HG03439 (cell line): ENCODE data around the gene B3GNT7.
"Not testable (repeated sequence)": the region's sequence is repeated elsewhere in the genome, so short reads cannot be mapped to it uniquely, and the experiment has no call there.

Source experiments
- ATAC-seq: cut with Tn5 transposase; IDR thresholded peaks from one replicate; pipeline ENCODE4 v1.9.1; 2021; ENCODE audit warnings: mild to moderate bottlenecking, moderate library complexity; ENCODE audit not compliant: unreplicated experiment

B3GNT7 gene

DNA sequence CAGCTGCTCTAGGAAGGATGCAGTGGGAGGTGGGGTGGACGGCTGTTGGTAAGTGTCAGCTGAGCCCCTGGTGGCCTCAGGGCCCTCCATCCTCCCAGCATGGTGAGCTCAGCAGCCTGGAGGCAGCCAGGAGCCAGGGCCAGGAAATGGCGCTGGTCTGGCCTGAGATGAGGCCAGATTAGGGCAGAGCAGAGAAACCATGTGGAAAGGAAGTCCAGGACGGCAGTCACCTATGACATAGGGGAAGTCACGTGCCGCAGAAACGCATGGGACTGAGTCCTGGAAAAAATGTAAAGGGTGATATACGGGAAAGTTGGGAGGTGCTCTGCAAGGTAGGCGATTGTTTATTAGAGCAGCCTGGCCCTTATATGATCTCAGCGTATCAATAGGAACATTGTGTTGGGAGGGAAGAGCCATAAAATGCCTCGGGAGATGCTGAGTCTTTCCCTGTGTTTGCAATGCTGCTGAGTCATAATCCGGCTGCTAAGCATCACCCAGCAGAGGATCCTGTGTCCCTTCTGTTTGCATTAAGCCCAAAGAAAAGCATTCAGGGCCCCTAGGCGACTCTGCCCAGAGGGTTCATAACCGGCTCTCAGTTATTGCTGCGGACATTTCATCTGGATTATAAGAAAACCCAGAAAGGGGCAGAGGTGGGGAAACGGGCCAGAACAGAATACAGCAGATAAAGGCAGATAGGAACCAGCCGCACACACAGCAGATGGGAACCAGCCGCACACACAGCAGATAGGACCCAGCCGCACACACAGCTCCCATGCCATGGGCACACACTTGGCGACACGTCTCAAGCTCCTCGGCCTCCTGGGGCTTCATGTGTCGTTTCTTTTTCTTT is 30.3 kb upstream of the B3GNT7 start:
- ATAC-seq = no peak

DNA sequence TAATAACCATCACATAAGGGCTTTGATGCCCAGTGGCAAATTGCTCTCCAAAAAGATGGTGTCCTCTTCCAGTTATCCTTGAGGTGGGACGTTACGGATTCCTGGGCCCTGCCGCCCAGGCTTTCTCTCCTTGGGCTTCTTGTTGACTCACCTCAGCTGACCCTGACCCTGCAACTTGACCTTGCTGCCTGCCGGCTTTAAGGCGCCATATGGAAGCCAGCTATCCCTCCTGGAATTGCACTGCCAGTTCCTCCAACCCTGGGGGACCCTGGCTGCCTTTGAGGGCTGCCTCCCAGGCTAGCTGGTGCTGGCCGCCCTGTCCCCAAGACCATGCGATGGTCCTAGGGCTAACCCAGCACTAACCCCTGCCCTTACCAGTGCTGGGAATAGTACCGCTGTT is 28.3 kb upstream of the B3GNT7 start:
- ATAC-seq = no peak

DNA sequence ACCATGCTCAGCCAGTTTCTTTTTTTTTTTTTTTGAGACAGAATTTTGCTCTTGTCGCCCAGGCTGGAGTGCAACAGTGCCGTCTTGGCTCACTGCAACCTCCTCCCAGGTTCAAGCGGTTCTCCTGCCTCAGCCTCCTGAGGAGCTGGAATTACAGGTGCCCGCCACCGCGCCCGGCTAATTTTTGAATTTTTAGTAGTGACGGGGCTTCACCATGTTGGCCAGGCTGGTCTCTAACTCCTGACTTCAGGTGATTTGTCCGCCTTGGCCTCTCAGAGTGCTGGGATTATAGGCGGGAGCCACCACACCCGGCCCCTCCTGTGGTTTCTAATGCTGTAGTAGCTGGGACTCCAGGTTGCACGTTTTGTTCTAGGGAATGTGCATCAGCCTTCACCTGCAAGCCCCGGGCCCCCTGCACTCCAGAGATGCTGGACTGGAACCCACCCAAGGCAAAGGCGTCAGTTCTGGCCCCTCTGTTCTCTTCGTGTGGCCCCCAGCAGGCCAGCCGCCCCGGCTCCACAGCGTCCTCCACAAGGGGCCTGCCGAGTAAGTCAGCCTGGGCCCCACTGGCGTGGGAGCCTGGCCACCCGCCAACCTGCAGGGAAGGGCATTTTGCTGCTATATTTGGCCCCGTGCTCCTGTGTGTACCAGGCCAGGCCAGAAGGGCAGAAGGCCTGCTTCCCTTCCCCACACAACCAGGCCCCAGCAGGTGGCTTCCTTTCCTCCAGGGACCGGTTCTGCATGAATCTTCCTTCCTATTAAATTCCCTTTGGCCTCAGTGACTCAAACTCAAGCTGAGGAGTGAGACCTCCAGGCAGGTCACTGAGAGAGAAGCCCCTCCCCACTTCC is 25.7 kb upstream of the B3GNT7 start:
- no peak for ATAC-seq

DNA sequence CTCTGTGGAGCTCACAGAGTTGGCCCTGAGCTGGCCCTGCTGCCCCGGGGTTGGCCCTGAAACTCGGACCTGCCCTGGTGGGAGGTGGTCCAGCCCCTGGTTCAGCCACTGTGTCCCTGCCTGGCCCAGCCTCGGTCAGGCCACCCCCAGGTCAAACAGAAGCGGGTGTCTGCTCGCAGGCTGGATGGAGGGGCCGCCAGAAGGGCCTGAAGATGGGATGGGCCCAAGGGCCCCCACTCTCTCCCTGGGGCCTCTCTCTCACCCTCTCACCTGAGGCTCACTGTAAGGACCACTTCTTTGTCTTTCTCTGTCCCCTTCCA is 25.1 kb upstream of the B3GNT7 start:
- ATAC-seq = no peak

DNA sequence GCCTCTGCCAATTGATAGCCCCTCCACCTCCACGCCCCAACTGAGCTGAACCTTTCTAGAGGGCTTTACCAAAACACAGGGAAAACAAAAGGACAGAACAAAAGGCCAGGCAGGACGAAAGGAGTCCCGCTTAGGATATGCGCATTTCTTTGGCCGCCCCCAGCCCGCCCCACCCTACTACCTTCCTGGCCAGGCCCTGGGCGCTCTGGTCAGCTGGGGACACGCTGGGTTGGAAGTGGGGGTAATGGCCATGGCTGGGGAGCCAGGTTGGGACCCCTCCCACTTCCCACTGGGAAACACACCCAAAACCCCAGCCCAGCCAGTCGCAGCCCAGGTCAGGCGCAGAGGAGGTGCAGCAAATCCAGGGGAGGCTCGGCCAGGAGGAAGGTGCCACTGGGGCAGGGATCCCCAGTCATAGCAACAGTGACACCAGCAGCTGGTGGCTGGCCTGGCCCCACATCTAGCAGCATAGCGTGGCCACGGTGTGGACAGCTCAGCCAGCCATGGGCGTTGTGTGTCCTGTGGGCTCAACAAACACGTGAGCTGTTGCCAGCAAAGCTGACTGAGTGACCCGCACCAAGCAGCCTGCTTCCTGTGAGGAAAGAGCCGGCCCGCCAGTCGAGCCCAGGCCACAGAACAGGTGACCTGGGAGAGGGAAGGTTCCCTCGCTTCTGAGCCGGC is 24.6 kb upstream of the B3GNT7 start:
- ATAC-seq = no peak

DNA sequence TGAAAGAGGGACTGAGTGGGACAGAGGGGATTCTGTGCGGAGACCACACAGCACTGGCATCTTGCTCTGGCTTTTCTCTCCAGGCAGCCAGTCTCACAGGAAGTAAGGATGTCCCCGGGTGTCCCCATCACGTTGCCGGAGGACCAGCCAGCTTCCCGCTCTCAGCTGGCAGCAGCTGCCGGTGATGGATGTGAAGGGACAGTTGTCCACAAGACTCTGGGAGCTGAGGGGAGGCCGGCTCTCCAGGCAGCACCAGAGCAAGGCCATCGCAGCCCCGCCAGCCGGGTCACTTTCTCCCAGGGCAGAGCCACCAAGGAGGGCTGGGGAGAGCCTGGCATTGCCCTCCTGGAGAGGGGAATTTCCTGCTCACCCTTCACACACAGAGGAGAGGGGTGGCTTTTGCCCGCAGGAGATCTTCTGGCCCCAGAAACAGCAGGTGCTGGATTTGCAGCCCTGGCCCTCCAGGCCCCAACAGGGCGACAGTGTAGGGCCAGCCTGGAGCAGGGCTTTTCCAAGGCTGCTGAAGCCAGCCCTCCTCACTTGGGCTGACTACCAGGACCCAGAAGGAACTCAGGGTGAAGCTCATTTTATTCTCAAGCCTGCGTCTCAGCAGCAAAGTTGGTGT is 24.0 kb upstream of the B3GNT7 start:
- no peak for ATAC-seq

DNA sequence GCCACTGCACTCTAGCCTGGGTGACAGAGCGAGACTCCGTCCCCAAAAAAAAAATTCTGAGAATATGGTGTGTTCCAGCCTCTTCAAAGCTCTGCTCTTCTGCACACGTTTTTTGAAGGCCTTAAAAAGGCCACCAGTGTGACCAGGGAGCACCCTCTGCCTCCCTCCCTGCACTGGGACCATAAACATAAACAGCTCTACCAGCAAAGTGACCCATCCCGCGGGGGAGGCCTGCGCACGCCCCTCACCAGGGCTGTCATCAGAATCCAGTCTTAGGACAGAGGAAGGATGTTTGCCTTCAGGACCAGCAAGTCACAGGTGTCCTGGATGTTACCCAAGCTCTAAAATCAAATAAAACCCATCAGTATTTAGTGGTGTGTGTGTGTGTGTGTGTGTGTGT is 23.2 kb upstream of the B3GNT7 start:
- no peak for ATAC-seq

DNA sequence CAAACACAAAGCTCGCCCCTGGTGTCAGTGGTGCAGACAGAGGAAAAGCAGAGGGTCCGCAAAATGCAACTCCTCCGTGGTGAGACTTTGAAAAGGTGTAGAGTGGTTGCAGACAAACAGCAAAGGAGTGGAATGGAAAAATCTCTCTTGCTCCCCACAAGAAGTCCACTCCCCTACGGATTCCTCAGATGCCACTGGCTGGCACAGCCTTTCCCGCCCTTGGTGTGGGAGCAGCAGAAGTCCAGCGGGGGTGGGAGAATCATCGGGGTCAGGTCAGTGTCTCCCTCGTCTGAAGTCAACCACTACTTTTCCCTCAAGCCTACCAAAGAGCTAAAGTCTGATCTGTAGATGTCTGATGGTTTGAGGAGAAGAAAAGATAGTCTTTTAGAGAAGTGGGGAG is 22.3 kb upstream of the B3GNT7 start:
- ATAC-seq = no peak

DNA sequence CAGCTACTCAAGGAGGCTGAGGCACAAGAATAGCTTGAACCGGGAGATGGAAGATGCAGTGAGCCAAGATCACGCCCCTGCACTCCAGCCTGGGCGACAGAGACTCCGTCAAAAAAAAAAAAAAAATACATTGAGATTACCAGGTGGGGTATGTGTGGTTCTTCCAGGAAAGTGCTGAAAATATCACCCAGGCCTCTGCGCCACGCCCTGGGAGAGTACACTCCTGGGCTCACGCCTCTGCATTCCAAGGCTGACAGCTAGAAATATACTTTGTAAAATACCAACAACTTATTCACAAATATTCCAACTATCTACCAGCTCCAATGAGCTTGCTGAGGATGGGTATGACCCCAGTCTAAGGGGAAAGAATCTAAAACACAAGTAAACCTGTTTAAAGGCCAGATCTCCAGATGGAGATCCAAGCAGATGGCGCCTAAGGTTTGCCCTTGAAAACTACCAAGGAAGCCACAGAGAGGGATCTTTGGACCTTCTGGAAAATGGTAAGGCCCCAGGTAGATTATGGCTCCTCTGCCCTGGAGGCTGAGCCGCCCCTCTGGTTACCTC is 21.6 kb upstream of the B3GNT7 start:
- no peak for ATAC-seq

DNA sequence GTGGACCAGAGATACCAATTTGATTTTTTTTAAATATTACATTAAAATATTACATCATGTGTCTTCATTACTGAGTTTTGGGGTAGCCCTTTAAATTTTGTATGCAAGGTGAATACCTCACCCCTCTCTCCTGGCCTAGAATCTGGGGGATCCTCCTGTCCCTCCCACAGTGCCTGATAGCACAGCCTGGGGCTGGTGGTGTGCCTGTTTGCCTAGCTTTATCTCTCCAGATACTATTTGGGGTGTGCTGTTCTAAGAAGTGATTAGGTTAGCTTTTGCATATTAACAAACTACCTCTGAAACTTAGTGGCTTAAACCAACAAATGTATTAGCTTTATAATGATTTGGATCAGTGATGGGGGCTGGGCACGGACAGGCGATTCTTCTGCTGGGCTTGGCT is 20.7 kb upstream of the B3GNT7 start:
- no peak for ATAC-seq

DNA sequence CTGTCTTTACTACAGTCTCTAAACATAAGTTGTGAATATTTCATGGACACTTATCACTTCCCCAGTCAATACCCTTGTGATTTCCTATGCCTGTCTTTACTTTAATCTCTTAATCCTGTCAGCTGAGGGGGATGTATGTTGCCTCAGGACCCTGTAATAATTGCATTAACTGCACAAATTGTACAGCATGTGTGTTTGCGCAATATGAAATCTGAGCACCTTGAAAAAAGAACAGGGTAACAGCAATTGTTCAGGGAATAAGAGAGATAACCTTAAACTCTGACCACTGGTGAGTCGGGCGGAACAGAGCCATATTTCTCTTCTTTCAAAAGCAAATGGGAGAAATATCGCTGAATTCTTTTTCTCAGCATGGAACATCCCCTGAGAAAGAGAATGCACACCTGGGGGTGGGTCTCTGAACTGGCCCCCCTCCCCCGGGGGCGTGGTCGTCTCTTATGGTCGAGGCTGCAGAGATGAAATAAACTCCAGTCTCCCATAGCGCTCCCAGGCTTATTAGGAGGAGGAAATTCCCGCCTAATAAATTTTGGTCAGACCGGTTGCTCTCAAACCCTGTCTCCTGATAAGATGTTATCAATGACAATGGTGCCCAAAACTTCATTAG is 19.4 kb upstream of the B3GNT7 start:
- ATAC-seq = not testable (repeated sequence)

DNA sequence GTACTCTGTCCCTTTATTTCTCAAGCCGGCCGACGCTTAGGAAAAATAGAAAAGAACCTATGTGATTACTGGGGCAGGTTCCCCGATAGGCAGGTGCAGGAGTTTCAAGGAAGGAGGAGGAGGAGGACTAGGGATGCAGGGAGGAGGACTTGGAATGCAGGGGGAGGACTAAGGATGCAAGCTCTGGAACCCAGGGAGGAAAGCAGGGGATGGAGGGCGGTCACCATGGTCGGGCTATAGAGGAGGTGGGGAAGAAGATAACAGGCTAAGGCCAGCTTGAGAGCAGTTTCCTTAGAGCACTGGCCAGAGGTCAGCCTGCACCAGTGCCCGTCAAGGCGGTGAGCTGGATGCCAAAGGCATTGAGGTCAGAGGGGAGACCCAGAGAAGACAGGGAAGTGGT is 18.7 kb upstream of the B3GNT7 start:
- ATAC-seq = no peak

DNA sequence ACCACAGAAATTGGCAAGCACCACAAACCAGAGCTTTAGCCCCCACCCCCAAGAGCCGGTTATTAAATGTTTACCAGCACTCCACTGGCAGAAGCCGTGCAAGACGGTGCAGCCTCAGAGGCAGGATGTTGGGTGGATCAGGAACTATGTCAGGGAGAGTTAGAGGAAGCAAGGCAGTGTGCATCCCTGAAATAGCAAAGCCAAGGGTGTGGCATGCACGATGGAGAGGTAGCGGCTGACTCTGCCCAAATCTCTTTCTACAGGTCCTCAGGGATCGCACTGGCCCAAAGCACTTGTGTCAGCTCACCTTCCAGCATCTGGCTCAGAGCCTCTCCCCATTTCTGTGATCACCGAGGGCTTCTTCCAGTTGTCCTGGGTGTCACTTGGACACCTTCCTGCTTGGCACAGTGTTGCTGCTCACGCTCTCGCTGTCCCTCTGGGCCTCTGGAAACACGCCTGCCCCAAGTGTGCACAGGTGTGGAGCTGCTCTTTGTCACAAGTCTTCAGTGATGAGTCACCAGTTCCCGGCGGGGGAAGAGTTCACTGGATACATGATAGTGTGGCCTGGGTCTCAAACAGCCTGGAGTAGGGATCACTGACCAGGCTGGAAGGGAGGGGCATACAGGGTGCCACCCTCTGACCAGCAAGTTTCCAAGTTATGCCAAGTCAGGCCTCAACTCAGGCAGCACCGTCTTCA is 17.3 kb upstream of the B3GNT7 start:
- no peak for ATAC-seq

DNA sequence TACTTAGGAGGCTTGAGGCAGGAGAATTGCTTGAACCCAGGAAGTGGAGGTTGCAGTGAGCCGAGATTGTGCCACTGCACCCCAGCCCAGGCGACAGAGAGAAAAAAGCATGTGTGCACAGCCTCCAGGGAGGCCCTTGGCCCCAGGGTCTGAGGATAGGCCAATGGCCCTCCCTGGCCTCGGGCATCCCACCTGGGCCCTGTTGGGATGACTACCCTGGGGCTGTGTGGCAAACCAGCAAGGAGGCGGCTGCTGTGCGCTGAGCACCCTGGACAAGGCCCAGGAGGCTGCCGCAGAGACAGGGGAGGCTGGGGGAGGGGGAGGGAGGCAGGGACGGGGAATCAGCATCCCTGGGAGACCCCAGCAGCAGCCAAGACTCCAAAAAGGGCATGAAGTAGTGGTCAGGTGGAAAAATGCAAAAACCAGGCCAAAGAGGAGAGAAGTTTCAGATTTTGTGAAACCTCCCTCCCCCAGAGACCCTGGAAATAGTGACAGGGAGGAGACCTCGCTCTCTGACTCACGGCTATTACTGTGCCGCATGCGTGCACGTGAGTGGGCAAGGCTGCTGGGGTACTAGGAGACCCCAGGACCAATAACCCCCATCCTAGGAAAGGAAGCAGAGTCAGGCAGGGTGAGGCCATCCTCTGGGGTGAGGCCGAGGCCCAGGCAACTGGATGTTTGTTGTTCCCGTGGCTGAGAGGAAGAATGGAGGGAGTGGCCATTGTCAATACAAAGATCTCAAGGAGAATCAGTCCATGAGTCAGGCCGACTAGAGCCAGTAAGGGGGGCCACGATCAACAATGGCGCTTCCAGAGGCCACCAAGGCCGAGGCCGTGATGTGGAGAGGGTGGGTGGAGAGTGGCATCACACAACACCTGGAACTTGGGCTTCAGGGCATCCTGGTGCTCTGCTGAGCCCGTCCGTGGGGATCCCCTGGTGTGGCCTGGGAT is 16.0 kb upstream of the B3GNT7 start:
- no peak for ATAC-seq

DNA sequence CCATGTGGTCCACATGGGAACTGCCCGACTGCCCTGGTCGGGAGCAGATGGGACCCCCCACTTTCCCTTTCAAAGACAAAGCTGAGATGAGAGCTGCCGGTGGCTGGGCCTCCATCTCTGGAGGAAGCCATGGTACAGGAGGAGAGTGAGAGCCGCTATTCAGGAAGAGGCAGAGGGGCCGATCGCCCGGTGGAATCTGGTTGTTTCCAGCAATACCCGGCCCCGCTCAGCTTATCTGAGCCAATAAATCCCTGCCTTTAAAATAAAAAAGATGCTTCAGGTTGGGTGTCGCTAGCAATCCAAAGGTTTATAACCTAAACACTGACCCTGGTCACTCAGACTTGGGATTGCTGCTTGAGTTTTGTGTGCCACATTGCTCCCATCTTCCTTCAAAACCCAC is 15.2 kb upstream of the B3GNT7 start:
- ATAC-seq = no peak

DNA sequence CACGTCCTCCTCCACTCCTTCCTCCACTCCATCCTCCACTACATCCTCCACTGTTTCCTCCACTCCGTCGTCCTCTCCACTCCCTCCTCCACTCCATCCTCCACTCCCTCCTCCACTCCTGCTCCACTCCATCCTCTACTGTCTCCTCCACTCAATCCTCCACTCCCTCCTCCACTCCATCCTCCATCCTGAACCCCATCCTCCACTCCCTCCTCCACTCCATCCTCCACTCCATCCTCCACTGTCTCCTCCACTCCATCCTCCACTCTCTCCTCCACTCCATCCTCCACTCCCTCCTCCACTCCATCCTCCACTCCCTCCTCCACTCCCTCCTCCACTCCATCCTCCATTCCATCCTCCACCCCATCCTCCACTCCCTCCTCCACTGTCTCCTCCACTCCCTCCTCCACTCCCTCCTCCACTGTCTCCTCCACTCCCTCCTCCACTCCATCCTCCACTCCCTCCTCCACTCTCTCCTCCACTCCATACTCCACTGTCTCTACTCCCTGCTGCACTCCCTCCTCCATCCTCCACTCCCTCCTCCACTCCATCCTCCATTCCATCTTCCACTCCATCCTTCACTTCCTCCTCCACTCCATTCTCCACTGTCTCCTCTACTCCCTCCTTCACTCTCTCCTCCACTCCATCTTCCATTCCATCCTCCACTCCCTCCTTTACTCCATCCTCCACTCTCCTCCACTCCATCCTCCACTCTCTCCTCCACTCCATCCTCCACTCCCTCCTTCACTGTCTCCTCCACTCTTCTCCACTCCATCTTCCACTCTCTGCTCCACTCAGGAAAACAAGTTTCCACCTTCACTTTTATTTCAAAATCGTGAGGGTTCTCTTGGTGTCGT is 14.3 kb upstream of the B3GNT7 start:
- ATAC-seq = no peak

DNA sequence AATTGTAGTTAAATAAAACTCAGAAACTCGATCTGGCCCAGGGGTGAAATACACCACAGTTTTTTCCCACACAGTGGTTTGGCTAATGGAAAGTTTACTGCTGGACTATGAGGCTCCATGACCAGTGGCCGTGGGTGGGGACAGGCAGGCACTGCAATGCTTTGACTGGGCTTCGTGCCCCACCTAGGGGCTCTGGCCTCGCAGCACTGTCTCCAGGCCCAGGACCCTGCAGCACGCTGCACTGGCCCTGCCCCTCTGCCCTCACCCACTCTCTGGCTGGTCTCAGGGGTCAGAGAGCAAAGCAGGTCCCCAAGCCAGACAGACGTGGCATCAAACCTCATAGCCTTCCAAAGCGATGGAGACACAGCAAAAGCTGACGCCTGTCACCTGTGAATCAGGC is 13.4 kb upstream of the B3GNT7 start:
- ATAC-seq = no peak
